Hepatocyte (in vitro differentiated cells): ENCODE measurements around the gene FAM53B.

Source experiments
- EZH2 ChIP-seq: fragments of 200-600 bp; sonication (generic); IDR thresholded peaks from 2 replicates; pipeline ENCODE4 v1.6.1; 2016; ENCODE audit warnings: antibody characterized with exemption, mild to moderate bottlenecking, borderline replicate concordance
- EZH2phosphoT487 ChIP-seq: fragments of 200-600 bp; sonication (generic); IDR thresholded peaks from one replicate; pipeline ENCODE4 v1.6.1; 2018; ENCODE audit warnings: antibody characterized with exemption, mild to moderate bottlenecking, low read depth, moderate library complexity; ENCODE audit not compliant: unreplicated experiment, severe bottlenecking
- TF ChIP-seq, protein P1 (sequence below): fragments of 200-600 bp; sonication (generic); IDR thresholded peaks from 2 replicates; pipeline ENCODE4 v1.5.1; 2016; ENCODE audit warnings: antibody characterized with exemption, mild to moderate bottlenecking; ENCODE audit not compliant: poor library complexity

- TF ChIP-seq, protein P1, sequence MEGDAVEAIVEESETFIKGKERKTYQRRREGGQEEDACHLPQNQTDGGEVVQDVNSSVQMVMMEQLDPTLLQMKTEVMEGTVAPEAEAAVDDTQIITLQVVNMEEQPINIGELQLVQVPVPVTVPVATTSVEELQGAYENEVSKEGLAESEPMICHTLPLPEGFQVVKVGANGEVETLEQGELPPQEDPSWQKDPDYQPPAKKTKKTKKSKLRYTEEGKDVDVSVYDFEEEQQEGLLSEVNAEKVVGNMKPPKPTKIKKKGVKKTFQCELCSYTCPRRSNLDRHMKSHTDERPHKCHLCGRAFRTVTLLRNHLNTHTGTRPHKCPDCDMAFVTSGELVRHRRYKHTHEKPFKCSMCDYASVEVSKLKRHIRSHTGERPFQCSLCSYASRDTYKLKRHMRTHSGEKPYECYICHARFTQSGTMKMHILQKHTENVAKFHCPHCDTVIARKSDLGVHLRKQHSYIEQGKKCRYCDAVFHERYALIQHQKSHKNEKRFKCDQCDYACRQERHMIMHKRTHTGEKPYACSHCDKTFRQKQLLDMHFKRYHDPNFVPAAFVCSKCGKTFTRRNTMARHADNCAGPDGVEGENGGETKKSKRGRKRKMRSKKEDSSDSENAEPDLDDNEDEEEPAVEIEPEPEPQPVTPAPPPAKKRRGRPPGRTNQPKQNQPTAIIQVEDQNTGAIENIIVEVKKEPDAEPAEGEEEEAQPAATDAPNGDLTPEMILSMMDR, result no peak
- no peak for TF ChIP-seq EZH2
- no peak for TF ChIP-seq EZH2phosphoT487
Measured at GRCh38 chr10:124672181-124672638, 72.0 kb downstream of the FAM53B start.
